NCI-H2107 (cell line): Measurements from ENCODE around the gene WEE2.
A peak's percentile ranks its signal among the peaks of the same experiment; 100 is the strongest.

Experiments
- DNase-seq: peaks from one replicate; lab custom pipeline; 2025; lab: John Stamatoyannopoulos, UW

Gene WEE2

DNA sequence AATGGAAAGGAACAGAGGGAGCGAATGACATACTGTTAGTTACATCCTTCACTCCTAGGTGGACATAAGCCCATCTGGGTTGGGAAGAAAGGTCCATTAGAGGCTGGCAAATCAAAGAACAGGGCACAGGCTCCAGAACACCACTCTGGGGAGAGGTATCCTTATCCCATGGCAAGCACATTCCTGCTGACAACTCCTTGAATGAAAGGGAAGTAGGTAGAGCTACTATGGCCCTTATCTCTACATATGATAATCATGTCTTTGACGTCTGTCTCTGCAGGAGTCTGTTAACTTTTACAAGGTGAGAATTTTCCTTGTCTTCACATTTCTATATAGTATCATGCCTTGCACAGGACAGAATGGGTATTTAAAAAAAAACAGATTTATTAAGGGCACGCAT is 16.6 kb upstream of the WEE2 start:
- DNase-seq: no peak

- DNase-seq: no peak
These were observed 16.2 kb upstream of the WEE2 start for GRCh38 chr7:141691961-141692360.

- DNase-seq: no peak
These were observed 15.1 kb upstream of the WEE2 start for GRCh38 chr7:141693082-141693481.

- no peak for DNase-seq
These were observed 12.3 kb upstream of the WEE2 start for GRCh38 chr7:141695803-141696289.

GRCh38 chr7:141696348-141696747 is 11.8 kb upstream of the WEE2 start:
- DNase-seq: no peak

GRCh38 chr7:141697211-141697871 is 10.8 kb upstream of the WEE2 start:
- no peak for DNase-seq

DNA sequence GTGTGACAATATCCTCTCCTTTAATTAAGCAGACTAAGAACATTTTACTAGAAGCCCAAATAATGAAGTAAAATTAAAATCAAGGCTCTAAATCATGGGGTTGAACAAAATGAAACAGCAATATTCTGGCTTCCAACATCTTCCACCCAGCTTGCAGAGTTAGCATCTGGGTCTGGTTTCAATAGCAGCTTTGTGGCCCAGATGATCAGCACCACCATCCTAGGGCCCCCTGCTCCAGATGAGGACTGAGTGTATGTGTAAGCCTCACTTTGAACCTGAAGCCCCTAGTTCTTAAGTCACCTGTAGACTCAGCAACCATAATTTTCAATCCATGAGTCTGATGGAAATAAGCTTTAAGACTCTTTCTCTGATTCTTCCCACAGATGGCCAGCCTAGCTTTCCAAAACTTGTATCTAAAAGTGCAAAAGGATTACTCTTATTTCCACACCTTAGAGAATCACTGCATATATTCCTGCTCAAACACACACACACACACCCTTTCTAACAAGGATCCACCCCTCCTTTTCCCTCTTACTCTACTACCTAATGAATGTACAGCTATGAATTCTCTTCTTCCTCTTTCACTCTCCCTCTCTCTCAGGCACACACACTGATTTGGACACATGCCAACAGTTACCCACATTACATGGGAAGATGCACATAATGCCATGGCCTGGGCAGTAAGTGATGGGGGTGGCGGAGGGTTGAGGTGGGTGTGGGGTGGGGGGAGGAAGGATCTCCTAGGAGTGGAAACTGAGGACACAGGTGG is 9.7 kb upstream of the WEE2 start:
- no peak for DNase-seq

- DNase-seq: no peak
These were observed 8.3 kb upstream of the WEE2 start for GRCh38 chr7:141699860-141700259.

GRCh38 chr7:141700296-141700847 is 7.8 kb upstream of the WEE2 start:
- no peak for DNase-seq

DNA sequence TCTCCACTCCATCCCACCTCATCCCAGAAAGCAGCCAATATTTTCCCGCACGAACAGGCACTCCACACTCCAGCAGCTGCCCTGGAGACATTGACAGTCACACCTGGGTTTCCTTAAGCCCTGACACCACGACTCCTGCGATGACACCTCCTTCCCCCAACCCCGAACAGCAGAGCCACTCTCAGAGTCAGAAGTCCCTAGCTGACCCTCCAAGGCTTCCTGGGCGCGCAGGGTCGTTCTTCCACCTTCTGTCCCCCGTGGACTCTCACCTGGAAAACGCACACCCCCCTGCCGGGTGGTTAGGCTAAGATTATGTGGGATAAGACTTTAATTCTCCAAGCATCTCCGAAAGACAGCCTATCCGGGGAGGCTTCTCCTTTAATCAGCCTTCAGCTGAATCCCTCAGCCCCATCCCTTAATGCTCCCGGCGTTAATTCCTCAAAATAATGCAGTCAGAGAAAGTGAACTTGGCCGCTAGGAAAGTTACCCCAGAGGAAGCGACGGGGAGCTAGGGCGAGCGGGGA is 7.2 kb upstream of the WEE2 start:
- DNase-seq: no peak

DNA sequence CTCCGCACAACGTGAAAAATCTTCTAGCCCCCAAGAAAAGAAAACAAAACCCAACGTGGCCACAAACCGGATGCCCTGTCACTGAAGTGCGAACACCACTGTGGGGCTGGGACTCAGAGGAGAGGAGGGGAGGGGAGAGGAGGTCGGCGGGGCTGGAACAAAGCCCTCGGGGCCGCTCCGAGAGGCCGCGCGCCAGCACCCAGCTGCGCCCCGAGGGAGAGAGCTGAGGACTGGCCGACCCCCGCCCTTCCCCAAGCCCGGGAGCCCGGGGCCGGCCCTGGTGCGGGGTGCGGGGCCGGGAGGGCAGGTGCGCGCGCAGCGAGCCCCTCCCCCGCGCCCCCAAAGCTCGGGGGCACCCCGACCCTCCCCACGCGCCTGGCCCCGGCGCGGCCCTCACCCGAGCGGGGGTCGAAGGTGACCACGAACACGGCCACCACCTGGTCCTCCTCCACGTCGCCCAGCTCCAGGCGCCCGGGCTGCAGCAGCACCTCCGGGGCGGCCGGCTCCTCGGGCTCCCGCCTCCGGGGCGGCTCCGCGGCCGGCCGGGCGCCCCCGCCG is 6.6 kb upstream of the WEE2 start:
- DNase-seq: peak; percentile 30

- peak; percentile 34 for DNase-seq
These were observed 6.0 kb upstream of the WEE2 start, which contains the start of gene DENND11 for GRCh38 chr7:141702047-141702567. Gene DENND11 (minus strand): TSS chr7:141702166. CDS start chr7:141702153, 13 bp downstream.

- DNase-seq: no peak
These were observed 5.3 kb upstream of the WEE2 start for GRCh38 chr7:141702892-141703291.

DNA sequence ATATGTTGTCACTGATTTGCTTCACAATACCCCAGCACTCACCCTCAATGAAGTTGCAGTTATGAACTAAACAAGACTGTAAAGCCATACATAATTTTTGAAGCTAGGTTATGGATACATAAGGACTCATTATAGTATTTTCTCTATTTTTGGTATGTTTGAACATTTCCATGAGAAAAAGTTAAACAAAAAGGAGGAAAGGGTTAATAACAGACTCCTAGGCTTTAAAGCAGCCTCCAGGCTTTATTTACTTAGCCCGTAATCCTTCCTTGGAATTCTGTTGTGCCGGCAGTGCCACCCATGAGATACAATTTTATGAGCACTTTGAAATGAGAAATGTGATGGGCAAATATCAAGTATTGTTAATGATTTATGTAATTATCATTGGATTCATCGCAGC is 4.0 kb upstream of the WEE2 start:
- DNase-seq: no peak

GRCh38 chr7:141704741-141705140 is 3.4 kb upstream of the WEE2 start:
- no peak for DNase-seq

- no peak for DNase-seq
These were observed 1.7 kb upstream of the WEE2 start for GRCh38 chr7:141706239-141707064.

DNA sequence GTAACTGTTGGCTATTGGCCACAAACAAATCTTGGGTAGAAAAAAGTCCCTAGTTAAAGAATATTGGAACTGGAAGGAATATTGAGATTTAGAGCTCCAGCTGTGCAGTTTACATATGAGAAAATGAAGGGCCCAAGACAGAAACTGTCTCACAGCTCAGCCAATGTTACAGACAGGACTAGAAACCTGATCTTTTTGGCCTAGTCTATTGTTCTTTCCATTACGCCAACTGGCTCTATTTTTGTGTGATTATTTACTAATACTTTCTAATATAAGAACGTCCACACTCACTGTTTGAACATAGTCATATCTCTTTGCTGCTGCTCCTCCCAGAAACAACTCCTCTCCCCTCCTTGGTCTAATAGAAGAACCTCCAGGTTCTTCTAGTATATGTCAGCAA is 1.2 kb downstream of the WEE2 start:
- DNase-seq: no peak

DNA sequence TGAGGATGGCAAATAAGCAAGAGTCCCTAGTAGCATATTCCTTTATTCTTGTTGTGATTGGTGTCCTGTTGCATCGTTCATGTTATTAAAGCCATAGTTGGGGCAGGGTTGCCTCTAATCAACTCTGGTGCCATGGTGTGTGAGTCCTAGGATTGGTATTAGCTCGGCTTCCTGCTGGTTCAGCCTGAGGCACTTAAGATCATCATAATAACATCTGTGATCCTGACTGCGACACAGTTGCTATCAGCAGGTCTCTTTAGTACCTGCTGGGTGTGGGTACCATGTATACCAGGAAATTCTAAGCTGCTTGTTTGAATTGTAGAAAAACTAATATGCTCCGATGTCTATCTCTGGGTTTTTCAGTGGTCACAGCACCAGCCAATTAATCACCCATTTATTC is 1.6 kb downstream of the WEE2 start:
- DNase-seq: no peak

GRCh38 chr7:141710301-141710700 is 2.1 kb downstream of the WEE2 start:
- DNase-seq: no peak

- no peak for DNase-seq
These were observed 4.6 kb downstream of the WEE2 start for GRCh38 chr7:141712603-141713255.

DNA sequence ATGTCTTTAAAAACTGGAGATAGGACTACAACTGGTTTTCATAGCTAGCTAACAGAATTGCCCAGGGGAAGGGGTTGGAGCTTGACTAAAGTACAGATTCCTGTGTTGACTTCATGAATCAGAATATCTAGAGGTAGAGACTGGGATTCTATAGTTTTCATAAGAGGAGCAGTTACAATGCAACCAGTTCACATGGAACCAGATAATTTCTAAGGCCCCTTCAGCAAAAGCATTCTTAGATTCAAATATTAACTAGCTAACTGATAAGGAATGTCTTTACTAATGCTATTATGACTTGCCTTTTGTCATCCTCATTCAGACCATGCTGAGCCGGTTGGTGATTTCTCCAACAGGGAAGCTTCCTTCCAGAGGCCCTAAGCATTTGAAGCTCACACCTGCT is 5.7 kb downstream of the WEE2 start:
- no peak for DNase-seq
